NCI-H748 (cell line): ENCODE measurements around the gene DLGAP4.
A peak's percentile ranks its signal among the peaks of the same experiment; 100 is the strongest.
"Not testable (repeated sequence)": the region's sequence is repeated elsewhere in the genome, so short reads cannot be mapped to it uniquely, and the experiment has no call there.

Source experiments
- DNase-seq: peaks from one replicate; lab custom pipeline; 2025; ENCODE audit not compliant: unreplicated experiment; lab: John Stamatoyannopoulos, UW

The DLGAP4 gene

DNA sequence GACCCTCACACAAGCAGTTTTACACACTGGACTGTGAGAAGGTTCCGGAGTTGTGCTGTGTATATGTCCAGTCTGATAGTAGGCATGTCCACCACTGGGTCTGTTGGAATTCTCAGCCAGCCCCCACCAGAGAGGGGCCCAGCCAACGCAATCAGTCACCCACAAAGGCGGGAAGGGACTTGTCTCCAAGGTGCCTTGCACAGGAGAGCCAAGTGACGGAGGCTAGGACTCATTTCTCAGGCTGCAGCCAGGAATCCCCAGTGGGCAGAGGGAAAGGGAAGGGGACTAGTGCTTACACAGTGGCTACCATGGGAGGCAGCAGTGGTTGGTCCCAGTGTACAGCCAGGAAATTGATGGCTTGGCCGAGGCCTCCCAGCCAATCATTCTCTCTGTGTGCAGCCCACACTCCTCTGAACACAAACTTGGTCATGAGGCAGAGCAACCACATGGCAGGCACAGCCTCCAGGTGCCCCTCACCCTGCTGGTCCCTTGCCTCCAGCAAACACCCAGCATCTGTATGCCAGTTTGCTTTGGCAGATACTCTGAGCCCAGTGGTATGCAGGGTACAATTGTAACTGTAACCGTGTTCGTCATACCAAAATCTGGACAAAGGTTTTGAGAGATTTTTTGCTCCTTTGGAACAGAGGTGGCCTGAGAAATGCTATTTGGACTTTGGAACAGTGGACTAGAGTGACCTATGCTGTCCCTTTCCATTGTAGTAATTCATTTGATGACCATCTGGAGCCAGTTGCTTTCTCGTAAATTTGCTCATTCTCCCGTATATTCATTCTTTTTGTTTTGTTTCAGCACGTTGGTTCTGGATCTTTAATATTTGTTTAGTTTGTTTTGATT, 162.2 kb downstream of the DLGAP4 start:
- DNase-seq: peak; percentile 44

DNA sequence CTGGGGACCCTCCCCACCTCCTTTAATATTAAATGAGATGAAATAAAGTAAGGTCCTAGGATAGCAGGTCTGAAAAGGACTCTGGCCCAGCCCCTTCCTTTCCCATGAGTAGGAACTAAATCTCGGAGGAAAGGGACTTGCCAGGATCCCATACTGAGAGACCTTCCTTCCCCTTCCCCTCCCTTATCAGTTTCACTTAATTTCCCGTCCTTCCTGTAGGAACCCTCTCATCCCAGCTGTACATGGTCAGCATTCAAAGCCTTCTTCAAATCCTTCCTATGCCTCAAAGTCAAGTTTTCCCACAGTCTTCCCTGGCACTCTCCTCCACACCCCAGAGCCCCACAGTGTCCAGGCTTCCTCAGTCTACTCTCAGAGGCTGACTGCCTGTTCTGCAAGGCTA, 163.8 kb downstream of the DLGAP4 start:
- DNase-seq: no peak

DNA sequence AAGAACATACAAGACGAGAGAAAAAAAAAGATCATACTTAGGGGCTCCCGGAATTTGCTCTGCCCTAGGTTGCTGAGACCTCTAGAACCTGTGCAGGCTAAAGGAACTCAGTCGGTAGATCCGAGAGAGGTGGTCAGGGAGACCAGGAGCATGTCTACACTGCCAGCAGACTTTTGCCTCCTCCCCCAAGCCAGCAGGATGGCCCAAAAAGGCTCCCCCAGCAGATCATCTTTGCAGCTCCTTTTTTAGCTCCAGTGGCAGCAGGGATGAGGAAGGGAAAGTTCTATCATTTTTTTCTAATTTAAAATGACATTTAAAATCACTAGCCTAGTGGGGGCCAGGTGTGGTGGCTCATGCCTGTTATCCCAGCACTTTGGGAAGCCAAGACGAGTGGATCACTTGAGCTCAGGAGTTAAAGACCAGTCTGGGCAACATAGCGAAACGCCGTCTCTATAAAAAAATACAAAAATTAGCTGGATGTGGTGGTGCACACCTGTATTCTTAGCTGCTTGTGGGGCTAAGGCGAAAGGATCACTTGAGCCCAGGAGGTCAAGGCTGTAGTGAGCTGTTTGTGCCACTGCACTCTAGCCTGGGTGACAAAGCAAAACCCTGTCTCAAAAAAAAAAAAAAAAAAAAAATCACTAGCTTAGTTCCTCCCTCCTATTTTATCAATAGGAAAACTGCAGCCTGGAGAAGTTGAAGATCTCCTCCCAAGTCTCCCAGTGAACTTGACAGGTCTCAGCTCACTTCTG, 165.9 kb downstream of the DLGAP4 start:
- DNase-seq: no peak

DNA sequence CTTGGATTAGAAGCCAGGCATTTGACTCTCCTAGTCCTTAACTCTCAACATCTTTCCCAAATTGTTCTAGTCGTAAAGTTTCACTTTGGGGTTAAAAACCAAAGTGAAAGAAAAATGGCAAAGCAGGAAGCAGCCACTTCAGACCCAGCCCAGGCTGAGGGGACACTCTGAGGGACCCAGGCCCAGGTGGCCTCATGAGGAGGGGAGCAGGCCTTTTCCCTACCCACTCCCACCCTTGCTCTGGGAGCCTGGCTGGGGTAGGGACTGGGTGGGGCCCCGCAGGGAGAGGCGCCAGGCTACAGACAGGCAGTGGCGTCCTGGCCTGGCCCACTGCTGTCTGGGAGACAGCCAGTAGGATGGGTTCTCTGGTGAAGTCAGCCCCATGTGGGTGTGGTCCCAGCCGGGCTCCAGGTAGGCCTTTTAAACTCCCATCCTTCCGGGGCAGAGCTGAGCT, 166.5 kb downstream of the DLGAP4 start:
- peak; percentile 56 for DNase-seq

DNA sequence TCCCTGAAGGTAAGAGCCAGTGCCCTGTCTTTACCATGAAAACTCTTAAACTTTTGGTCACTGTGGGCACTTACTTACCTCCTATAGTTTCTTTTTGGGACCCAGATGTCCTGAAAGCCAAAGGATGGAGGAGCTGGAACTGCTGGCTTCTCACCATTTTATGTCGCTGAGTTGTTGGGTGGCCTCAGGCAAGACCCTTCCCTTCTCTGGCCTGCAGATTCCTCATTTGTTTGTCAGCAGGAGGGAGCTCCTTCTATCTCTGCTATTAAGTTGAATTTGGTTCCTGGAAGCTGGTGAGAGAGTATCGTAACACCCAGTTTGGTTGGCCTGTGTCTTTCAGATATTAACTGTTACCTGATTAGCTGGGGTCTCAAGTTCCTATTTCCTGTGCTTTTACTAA, 167.0 kb downstream of the DLGAP4 start:
- no peak for DNase-seq

DNA sequence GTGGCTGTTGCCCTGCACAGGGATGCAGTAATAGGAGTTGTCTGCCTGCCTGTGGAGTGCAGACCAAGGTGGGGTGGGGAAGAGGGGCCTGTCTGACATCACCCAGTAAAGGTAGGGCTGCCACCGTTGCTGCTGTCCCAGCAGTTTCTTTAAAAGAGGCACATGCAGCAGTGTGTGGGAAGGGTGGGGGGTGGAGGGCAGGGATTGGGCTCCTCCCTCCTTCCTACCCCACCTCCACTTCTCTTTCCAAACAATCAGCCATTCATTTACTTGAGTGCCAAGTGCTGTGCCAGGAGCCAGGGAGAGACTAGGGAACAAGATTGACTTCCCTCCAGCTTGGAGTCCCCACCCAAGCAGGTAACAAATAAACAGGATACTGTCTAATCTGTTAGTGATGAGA, 168.4 kb downstream of the DLGAP4 start:
- DNase-seq: no peak

DNA sequence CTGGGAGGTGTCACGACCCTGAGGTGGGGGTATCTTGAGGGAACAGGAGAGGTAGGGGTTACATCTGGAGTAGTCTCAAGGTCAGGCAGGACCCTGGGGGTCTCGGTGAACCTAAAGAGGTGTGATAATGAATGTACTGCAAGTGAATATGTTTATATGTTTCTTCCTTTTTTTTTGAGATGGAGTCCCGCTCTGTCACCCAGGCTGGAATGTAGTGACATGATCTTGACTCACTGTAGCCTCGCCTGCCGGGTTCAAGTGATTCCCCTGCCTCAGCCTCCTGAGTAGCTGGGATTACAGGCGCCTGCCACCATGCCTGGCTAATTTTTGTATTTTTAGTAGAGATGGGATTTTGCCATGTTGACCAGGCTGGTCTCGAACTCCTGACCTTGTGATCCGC, 168.9 kb downstream of the DLGAP4 start:
- DNase-seq: not testable (repeated sequence)

DNA sequence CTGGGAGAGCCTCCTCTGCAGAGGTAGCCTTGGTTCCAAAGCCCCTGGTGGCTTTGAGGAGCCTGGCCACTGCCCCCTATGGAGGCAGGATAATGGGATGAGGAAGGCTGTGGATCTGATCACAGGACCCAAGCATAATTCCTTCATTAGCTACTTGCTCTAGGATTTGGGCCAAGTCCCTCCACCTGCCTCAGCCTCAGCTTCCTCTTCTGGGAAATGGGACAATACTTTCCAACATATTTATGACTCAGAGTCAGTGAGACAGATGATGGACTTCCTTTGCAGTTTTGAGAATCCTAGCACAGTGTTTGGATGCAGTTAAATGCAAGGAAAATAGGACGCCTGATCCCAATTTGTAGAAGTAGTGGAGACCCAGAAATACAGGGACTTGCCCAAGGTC, 171.3 kb downstream of the DLGAP4 start:
- no peak for DNase-seq

DNA sequence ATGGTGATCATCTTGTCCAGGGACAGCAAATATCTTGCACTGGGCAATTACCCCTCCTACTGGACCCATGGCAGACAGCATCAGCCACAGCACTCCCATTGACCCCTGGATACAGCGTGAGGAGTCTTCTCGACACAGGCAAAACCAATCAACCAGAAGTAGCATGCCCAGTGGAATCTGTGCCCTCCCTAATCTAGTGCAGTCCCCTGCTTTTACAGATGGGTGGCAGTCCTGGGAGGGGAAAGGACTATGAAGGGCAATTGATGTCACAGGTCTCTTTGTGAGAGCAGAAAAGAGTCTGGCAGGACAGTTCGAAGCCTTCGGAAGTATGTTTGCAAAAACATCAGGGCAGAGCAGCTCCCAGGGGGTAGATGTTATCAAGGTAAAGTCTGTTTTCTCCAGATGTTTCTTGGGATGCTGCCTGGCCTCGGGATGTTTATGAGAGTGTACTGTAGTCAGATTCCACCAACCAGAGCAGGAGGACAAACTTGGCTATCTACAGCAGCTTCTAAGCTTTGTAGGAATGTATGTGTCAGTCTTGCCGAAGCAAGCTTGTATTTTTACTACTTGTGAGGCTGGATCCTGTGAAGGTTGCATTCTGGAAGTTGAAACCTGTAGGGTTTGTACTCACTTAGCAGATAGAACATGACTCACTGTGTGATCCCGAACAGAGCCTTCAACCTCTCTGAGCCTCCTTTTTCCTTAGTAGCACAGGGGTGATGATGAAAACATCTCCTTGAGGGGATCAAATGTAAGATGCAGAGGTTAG, 172.2 kb downstream of the DLGAP4 start:
- no peak for DNase-seq

DNA sequence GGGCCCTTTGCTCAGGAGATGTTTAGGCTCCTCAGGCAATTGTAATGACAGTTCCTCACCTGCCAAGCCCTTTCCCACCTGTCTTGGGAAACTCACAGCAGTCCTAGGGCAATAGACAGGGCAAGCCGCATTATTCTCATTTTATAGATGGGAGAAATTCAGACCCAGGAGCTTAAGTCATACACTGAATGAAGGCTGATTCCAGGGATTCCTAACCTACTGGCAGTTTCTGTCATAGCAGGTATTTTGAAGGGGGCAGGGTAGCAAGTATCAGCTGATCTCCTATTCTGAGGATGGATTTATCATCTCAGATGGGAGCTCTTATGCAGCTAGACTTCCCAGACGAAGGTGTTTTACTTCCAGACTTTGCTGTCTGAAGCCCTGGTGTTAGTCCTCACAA, 173.8 kb downstream of the DLGAP4 start:
- no peak for DNase-seq

DNA sequence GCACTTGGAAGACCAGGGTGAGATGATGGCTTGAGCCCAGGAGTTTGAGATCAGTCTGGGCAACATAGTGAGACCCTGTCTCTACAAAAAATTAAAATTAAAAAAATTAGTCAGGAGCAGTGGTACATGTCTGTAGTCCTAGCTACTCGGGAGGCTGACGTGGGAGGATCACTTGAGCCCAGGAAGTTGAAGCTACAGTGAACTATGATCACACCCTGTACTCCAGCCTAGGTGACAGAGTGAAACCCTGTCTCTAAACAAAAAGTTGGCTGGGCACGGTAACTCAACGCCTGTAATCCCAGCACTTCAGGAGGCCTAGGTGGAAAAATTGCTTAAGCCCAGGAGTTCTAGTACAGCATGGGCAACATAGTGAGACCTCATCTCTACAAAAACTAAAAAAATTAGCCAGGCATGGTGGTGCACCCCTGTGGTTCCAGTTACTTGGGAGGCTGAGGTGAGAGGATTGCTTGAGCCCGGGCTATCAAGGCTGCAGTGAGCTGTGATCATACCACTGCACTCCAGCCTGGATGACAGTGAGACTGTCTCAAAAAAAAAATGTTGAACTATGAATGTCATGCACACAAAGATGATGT, 174.4 kb downstream of the DLGAP4 start:
- no peak for DNase-seq

DNA sequence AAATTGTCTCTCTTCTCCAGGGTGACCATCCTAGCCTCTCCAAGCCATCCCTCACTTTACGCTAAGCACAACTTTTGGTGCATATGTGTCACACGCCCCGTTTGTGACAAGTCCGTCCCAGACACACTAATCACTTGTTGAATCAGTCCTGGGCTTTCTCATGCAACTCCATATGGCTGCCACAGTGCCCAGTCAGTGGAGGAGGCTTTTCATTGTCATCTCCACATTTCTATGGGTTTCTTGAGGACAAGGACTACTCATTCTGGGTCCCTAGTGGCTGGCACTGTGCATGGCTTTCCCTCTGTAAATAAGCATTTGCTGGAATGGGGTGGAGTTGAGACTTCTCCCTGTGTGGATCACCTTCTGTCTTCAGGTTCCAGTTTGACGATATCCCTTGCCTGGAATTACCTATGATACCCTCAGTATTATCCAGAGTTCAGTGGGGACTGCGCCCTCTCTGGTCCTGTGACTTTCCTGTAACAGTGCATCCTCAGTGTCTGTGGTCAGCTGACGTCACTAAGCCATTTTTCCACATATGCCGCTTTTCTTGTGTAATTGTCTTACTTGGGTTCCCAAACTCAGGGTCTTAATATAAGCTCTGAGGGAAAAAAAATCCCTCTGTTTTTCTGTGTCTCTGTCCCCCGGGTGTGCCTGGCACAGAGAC, 175.4 kb downstream of the DLGAP4 start:
- no peak for DNase-seq

DNA sequence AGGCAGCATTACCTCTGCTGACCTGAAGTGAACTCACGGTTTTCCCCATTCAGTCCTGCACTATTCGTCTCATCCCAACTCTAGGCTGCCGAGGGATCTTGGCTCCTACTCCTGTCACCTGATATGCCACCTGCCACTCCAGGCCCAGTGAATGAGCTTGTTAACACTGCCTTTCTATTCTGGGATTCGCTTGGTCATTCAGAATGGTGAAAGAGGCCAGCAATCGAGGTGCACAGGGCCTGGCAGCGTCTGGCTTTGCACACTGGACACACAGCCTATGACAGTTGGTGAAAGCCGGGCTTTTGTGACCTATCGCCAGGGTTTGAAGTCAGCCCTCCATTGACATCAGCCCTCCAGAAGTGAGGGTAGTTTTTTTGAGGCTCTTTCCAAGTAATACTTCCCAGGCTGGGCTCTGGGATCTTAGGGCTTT, 175.9 kb downstream of the DLGAP4 start:
- peak; percentile 42 for DNase-seq

DNA sequence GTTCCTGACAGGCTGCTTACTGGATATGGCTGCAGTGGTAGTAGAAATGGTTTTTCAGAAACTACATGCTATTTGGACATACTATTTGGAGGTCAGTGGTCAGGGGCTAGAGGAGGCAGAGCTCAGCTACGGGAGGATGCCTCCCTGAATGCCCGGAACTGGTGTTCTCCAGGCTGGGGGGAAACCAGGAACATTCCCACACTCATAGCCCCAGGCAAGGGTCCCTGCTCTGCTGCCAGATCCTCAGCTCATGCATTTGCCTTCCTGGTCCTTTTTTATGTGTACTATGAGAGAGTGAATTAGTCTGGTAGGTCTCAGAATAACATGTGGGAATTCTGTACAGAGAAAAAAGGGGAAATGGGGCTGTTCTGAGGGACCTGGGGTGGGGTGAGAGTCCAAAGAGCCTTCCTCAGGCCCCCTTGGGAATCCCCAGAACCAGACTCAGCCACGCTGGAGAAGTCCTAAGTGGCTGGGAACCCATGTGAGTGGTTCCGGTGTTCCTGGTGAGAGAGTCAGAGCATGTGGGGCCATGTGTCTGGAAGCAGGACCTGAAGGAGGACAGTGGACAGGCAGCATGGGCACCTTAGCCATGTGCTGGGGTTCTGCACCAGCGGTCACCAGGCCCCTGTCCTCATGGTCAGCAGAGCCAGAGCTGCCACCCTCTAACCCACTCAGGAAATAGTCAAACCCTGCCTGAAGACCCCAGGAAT, 177.2 kb downstream of the DLGAP4 start:
- no peak for DNase-seq

DNA sequence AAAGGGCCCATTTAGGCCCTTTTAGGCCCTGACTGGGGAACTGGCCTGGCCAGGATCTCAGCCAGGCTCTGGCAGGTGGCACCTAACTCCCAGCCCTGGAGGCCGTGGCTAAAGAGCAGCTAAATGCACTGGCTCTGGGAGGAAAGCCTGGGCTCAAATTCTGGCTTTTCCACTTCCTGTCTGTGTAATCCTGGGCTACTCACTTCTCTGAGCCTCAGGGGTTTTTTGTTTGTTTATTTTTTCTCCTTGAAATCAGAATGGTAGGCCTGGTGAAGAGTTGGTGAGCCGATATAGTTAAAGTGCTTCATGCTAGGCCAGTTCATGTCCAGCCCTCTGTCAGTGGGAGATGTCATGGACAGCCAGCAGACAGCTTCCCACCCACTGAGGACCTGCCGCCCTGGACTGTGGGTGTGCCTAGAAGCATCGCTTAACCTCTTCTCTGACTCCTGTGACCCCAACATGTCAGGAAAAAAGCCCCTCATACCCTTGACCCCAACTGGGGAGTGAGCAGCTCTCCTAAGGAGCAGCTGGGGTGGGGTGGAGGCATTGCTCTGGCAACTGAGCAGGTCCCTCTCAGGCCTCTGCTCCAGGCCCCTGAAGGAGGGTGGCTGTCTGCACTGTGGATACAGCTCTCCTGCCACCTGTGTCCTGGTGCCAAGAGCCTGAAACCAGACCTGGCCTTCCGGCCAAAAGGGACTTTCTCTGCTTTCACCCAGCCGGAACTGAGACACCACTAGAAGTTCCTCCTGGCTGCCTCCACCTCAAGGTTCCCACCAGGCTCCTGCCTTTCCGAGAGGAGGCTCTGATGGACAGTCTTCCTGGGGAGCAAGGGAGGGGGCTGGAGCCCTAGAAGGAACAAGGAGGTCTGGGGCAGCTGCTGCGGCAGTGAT, 178.0 kb downstream of the DLGAP4 start:
- DNase-seq: no peak

DNA sequence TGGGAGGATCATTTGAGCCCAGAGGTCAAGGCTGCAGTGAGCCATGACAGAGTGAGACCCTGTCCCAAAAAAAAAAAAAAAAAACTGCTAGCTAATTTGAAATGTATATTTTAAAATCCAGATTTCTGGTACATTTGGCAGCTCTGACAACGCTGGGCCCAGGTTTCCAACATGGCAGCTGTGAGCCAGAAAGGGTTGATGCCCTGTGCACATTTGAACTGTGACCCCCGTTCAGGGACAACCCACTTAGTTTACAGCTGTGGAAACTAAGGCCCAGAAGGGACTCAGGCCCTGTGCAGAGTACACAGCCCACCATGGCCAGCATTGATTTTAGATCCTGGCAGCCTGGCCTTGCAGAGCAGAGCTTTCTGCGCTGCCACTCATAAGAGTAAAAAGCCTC, 179.1 kb downstream of the DLGAP4 start:
- no peak for DNase-seq

DNA sequence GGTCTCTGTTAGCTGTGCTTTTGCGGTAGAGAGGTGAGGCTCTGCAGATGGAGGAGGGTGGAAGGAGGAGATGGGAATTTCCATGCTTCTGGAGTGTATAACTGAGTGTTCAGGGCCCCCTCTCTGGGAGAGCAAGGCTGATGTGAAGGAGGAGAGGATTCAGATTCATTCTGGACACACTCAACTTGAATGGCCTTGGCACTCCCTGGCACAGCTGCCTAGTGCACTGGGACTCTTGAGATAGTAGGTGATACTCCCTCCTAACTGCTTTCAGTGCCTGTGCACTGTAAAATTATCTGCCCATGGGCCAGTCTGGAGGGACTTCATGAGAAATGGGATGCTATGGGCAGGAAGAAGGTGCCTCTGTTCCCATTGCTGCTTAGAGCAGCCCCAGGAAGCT, 180.9 kb downstream of the DLGAP4 start:
- DNase-seq: no peak

DNA sequence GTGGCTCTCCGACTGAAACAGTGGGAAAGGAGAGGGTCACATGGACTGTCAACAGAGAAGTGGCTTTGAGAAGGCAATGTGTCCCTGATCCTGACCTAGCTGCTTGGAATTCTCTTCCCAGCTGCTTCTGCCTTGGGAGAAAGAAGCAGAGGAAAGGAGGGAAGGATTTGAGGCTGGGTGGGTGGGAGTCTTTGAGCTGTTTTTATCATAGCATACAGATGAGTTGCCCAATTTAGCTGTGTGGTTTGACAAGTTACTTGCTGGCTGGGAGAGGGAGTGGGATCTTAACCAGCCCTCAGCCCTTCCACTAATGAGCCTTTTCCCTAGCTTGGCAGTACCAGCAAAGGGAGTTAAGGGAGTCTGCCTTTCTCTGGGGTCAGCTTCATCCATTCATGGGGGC, 184.1 kb downstream of the DLGAP4 start:
- DNase-seq: no peak
